ENCODE measurements around the gene HOTAIR.

HOTAIR gene

DNA sequence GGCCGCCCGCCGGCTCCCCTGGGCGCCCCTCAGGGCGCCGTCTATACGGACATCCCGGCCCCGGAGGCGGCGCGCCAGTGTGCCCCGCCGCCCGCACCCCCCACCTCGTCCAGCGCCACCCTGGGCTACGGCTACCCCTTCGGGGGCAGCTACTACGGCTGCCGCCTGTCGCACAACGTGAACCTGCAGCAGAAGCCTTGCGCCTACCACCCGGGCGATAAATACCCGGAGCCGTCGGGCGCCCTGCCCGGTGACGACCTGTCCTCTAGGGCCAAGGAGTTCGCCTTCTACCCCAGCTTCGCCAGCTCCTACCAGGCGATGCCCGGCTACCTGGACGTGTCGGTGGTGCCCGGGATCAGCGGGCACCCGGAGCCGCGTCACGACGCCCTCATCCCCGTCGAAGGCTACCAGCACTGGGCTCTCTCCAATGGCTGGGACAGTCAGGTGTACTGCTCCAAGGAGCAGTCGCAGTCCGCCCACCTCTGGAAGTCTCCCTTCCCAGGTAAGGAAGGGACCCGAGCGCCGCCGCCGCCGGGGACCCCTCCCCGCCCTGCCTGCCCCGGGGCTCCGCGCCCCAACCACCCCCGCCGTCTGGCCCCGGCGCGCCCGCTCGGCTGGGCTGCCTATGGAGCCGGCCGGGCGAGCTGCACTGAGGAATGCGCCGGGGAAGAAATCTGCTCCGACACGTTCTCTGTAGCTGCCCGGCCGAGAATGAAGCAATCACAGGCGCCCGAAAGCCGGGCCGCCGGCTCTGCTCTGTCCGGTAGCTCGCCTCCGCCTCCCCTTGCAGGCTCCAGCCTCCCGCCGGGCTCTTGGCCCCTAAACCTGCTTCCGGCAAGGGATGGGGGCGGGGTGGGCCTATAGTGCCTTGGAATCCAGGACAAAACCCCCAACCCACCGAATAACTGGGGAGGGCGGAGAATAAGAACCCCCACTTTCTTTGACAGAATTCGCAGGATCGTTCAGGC lies 35.3 kb downstream of the HOTAIR start:
- DNase-seq = no peak

DNA sequence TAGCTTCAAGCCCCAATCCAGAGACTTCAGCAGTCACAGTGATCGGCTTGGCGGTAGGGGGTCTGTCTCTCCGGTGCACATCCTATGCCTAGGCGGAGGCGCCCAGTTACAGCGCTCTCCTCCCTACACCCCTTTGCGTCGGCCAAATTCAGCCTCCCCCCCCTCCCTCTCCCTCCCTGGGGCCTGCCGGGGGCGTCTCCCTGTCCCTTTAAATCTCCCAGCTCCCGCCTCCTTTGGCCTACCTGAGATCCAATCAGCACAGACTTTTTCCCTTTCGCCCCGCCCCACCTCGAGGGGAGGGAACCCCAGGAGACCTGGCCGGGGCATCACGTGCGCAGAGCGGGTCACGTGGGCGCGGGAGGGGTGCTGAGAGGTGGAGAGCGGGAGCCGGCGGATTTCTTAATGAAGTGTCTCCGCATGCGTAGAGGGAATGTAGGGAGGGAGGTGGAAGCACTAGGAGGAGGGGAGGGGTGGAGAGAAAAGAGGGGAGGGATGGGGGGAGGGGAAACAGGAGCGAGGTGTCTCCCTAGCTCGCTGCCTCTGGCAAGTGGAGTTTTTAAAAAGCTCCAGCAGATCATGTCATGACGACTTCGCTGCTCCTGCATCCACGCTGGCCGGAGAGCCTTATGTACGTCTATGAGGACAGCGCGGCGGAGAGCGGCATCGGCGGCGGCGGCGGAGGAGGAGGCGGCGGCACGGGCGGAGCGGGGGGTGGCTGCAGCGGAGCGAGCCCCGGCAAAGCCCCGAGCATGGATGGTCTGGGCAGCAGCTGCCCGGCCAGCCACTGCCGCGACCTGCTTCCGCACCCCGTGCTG lies 36.2 kb downstream of the HOTAIR start, which contains the start of gene HOXC13:
TSS of gene HOXC13 (plus strand) at position 506 of the 815 bp plus-strand sequence. CDS start at position 582, 76 bp downstream.
- no peak for DNase-seq

DNA sequence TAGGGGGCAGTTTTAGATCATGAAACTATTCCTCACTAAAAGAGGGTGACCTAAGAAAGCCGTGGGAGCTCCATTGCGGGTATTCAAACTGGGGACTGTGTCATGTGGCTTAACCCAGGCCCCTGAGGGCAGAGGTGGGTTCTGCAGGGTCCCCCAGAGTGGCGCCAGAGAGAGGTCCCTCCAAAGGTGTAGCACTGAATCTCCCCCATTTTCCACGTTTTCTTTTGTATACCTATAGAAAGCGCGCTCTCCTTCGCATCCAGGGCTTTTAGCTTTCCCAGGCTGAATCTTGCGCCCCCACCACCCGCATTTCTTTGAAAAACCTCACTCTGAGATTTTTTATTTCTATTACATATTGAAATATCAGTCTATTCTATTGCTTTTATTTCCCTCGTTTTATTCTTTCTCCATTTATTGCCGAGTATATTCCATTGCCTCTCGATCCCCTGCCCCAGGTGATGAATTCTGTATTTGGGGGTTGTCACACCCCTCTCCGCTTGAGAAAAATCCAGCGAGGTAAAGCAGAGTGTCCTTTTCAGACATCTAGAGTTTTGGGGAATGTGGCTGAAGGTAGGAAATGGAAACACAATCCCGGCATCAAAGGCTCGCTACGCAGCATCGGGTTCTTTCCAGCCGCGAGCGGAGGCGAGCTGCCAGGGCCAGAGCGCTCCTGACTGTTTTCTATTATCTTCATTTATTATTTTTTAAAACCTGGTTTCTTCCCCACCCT lies 37.0 kb downstream of the HOTAIR start:
- no peak for DNase-seq

DNA sequence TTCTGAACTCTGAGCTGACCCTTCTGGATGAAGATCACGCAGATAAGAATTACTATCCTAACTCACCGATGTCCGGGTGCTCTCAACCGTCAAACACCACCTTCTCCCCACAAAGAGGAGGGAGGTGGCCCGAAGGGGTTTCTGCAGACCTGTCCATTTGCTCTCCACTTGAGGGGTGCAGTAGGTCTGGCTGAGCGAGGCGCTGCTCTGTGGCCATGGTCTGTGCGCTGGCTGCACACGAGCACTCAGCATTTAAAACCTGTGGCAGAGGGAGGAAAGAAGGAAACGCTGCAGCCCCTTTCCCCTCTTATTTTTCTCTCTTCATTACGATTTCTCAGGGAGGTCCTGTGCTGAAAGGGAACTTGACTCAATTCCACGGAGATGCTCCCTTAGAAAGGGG lies 37.7 kb downstream of the HOTAIR start:
- no peak for DNase-seq

DNA sequence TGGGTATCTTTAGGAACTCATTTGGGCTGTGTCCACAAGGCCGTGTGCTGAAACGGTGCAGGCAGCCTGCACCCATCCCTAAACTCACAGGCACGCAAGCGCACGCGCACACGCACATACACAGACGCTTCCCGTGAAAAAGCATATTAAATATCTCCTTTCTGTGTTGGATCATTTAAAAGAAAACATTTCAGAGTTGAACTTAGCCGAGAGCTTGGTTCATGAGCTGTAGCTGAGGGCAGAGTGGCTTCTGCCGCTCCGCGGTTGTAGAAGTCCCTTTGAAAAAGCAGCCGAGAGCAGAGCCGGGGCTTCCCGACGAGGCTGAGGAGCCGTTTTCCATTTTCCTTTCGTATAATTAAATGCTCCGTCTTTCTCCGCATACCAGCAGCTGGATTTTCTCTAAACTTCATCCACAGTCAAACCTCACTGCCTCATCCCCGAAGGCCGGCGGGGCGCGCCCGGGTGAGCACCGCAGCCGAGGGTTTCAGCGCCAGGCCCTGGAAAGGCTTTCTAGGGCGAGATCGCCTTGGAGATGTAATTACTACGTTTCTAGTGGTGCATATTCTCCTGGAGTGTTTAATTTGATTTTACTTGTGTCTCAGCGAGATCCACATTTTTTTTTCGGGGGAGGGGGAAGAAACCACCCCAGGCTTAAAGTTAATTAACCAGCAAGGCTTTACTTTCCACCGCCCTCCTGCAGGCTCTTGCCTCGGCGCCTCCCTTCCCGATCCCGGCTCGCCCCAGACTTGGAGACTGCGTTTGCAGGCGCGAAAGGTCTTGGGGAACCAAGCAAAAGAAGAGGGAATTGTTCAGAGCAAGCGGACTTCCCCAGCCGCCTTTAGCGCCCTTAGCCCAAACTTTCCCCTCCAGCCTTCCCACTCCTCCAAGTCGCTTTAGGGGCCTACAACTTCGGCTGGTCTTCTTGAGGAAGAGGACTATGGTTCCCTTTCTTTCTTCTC lies 39.1 kb downstream of the HOTAIR start:
- DNase-seq = no peak

DNA sequence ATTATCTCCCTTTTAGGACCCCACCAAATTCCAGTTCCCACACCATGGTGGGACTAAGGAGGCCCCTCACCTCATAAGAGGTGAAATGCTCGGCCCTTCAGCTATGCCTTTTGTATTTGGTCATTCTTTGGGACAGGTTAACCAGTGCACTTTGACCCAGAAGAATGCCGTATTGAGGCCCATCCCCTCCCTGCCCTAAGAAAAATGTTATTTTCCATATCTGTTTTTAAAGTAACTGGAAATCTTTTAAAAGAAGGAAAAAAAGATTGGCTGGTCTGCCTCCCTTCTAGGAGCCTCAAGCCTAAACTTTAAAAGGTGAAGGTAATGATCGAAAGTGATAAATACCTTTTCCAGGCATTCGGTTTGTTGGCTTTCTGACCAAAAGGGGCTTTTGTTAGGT lies 41.8 kb downstream of the HOTAIR start:
- DNase-seq = no peak

DNA sequence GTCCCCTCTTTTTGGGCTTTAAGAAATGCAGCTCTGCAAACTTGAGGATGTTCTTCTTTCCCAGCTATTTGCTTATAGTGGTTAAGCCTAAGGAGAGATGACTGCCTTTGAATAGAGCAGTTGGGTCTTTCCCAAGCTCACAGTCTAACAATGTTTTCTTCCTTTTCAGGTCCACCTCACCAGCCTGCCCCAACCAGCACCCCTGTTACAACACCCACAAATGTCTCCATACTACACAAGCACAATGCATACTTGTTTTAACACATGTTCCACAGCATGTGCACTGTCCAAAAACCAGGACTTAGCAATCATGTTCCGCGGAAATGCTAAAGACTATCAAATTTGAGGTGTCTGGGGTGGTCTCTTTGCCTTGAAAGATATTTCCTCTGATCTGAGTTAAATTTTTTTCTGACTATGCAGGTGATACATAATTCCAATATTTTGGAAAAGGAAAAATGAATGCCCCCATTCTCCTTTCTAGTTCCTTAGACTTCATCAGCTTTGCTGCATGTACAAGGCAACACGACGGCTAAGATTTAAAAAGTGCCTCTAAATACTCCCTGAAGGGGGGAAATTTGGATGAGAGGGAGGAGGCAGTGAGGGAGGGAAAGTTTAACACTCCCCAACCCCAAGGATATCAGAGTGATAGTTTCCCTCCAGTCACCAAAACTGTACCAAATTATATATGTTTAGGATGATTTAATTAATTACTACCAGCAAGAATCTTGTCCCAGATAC lies 42.7 kb downstream of the HOTAIR start:
- no peak for DNase-seq

DNA sequence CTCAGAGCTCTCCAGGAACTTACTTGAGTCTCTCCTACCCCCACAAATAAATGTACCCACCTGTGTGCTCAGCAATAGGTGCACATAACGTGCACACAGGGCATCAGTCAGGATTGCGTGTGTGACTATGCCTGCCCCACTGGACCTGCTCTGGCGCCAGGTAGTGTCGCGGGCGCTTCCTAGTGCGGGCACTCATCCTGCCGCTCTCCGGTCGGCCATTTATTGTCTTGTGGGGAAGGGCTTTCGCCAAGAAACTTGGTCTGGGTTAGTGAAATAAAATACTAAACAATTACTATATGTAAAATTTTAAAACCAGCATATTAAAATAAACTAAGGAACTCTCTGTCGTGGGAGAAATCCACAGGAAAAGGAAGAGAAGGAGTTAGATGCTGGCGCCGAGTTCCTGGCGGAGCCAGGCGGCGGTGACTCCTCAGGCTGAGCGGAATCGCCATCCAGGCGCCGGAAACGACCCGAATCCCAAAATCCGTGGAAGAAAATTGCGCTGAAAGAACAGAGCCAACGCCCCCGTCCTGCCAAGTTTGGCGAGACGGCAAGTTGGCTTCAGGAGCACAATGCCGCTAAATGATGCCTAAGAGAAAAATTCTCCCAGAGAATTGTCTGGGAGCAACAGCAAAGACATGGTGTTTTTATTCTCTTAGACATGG lies 44.0 kb downstream of the HOTAIR start:
- no peak for DNase-seq

DNA sequence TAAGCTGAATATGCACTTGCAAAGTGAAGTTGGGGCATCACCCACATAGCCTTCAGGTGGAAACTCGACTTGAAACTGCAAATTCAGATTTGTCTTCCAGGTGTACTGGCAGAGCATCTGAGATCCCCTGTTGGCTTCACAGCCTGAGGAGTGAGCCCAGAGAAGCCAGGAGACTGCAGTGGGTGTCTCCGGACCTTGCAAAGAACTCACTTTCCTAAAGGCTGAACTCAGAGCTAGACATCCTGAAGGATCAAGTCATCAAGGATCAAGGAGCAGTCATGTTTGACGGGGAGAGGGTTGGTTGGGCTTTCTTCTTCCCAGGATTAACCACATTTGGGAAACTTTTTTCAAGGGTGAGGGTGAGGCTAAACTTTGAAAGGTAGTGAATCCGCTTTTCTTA lies 45.2 kb downstream of the HOTAIR start:
- DNase-seq = no peak

DNA sequence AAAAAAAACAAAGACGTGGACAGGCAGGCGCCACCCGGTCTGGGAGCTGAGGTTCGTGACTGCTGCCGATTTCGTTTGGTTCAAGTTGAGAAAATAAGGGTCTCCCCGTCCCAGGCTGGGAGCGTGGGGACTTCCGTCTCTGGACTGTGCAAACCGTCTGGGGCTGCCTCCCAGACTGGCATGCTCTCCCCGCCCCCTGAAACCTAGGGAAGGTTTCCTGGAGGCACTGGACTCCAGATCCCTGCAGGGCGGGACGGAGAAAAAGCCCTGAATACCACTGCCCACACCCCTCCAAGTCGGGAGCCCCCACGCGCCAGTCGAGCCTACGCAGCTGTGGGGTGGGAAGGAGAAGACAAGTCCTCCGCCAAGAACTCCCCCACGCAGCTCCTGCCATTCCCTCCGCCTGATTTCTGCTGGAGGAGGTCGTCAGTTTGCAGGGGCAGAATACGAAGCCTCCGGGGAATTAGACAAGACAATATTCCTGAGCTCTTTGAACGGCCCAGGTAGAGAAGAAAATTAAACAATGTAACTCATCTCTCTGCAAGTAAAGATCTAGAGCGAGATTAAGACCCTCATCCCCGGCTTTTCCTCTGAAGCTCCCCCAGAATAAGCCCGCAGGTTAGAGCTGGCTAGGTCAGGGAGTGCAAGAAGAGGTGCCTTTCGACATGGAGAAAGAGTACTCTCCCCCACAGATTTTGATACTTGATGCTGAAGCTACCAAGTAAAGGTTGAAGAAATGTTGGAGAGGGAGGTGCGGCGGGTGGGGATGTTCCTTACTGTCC lies 46.5 kb downstream of the HOTAIR start:
- no peak for DNase-seq

DNA sequence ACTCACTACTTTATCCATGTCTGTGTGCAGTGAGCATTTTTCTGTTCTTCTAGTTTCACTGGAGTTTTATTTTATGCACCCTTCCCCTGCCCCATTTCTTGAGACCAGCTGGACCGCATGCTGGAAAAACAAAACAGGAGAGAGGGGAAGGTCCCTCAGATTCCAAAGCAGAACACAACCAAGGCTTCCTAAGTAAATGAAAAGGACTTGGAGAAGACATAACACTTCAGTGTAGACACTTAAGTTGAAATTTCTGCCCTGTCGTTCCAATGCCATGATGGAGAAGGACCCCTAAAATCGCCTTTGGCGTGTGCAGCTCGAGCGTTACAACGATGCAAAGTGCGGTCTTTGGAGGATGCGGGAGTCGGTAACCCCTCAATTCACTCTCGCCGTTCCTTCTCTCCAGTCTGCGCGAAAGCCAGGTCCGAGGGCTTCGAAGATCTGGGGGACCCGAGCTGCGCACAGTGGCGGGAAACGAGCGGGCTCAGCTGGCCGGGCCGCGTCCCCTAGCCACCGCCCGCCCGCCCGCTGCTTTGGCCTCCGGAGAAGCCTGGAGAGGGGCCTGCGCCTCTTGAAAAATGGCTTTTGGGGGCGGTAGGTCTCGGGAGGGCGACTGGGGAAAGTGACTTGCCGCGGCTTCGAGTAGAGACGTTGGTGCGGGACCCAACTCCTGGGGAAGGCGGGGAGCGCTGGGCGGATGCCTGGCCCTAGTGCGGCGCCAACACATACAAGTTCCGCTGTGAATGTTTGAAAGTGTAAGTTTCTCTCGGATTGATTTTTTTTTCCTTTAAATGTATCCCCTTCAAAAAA lies 47.3 kb downstream of the HOTAIR start:
- DNase-seq = no peak

DNA sequence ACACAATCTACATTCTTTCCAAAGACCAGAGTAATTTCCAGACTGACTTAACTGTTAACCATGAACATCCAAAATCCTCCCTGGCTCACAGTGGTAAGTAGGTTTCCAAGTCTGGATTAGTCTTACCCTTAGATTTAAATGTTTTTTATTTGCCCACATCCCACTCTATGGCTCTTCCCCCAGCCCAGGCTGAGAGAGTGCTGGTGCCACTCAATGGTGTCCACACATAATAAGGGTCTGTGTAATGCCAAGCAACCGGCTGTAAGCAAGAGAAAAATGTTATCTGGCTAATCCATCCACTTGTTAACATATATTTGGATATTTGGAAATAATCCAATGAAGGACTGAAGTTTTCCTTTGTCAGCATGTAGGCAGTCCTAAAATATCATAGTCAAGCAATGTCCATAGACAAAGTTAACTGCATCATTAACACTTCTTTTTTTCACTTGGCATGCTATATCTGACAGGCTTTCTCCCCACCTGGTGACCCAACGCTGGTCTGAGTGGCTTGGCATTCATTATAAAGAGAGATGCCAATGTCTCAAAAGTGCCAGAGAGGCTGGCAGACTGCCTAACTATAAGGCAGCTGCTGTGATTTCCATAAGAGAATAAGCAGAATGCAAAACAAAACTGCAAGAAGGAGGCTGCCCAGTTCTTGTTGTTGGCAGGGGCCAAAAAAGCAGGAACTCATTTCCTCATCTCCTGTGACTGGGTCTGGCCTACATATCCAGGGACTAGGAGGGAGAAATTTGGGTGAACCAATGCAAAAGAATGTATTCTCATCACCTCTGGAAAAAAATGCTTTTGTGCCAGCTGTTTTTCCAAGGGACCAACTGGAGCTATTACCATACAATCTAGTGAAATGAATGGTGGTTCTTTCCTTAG lies 50.0 kb downstream of the HOTAIR start:
- no peak for DNase-seq

DNA sequence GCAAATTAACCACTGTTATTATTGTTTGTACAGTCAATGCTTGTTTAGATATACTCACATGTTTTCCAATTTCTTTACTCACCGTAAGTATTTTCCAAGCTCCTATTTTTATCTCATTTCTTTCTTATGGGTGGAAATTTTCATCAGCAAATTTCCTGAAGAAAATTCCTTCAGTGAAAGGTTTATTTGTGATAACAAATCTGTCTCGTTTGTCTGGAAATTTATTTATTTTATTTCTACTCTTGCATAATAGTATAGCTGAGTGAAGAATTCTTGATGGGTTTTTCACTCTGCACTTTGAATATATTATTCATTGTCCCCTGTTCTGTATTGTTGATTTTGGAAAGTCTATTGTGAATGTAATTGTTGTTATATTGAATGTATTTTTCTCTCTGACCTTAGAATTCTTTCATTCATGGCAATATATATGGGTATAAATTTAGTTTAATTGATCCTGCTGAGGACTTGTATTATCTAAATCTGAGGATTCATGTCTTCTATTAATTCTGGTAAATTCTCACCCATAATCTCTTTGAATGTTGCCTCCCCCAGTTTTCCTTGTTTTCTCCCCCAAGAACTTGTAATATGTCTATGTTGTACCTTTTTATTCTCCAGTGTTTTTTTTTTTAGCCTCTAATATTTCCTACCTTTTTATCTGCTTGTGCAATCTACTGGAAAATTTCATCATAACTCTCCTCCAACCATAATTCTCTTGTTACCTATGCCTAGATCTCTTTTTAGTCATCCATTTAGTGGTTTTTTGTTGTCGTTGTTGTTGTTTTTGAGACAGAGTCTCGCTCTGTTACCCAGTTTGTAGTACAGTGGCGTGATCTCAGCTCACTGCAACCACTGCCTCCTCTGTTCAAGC lies 57.7 kb downstream of the HOTAIR start:
- no peak for DNase-seq
